K562 (cell line): ENCODE measurements around the gene CBL. TPM values are rescaled to one million over a fixed set of nuclear protein-coding genes. Genes with fewer than 3 reads are reported as not detected.
A peak's percentile ranks its signal among the peaks of the same experiment; 100 is the strongest.

Source experiments
- BHLHE40 ChIP-seq: IDR thresholded peaks from 2 replicates; pipeline ENCODE4 v1.6.1; 2011; ENCODE audit warnings: low read length, improper control_type of control experiment
- CBX1 ChIP-seq: sonication (generic); IDR thresholded peaks from 2 replicates; pipeline ENCODE4 v1.6.1; 2016; ENCODE audit warnings: antibody characterized with exemption, low read depth, mild to moderate bottlenecking
- GABPB1 ChIP-seq: sonication (generic); formaldehyde crosslinking; IDR thresholded peaks from 2 replicates; pipeline ENCODE4 v1.8.0; 2022; ENCODE audit warnings: mild to moderate bottlenecking, missing genetic modification reagents
- MYC ChIP-seq, 2 experiments: fragments of 250-450 bp in 1 of 2; sonication (Bioruptor Pico) in 1 of 2; IDR thresholded peaks; 2 replicates each; pipeline versions ENCODE4 v1.5.1 to v1.6.1; 2012 to 2021; ENCODE audit warnings: low read depth in 2 of 2, borderline replicate concordance in 1 of 2, improper control_type of control experiment in 1 of 2, low read length in 1 of 2, mild to moderate bottlenecking in 1 of 2, moderate library complexity in 1 of 2
- PHTF2 ChIP-seq: fragments of 250-450 bp; sonication (Bioruptor Pico); IDR thresholded peaks from 2 replicates; pipeline ENCODE4 v1.5.0; 2021; ENCODE audit warnings: mild to moderate bottlenecking
- RNF2 ChIP-seq: sonication (generic); IDR thresholded peaks from 2 replicates; pipeline ENCODE4 v1.6.1; 2016
- TAF1 ChIP-seq: IDR thresholded peaks from 2 replicates; pipeline ENCODE4 v1.6.1; 2011; ENCODE audit warnings: mild to moderate bottlenecking, low read length, moderate library complexity; ENCODE audit not compliant: insufficient read depth, control insufficient read depth, severe bottlenecking; ENCODE audit errors: extremely low read depth
- XRCC5 ChIP-seq: fragments of 200-400 bp; formaldehyde crosslinking; IDR thresholded peaks from 2 replicates; pipeline ENCODE4 v1.6.1; 2017; ENCODE audit warnings: low read depth, mild to moderate bottlenecking, low read length
- ZFP36 ChIP-seq: fragments of 150-350 bp; IDR thresholded peaks from 2 replicates; pipeline ENCODE4 v1.6.1; 2018; ENCODE audit warnings: low read length, low read depth; ENCODE audit not compliant: partially characterized antibody
- ZNF639 ChIP-seq, 2 experiments: fragments of 200-800 bp in 1 of 2; sonication (Bioruptor generic) in 1 of 2; sonication (generic) in 1 of 2; formaldehyde crosslinking in 1 of 2; IDR thresholded peaks in 1 of 2; conservative IDR thresholded peaks in 1 of 2; 2 replicates each; pipeline versions ENCODE4 v1.5.0 to v1.6.1; 2016 to 2020; ENCODE audit warnings: missing compliant biosample characterization in 1 of 2, missing genetic modification characterization in 1 of 2, missing genetic modification reagents in 1 of 2
- polyA plus RNA-seq, 8 experiments: library from polyadenylated mRNA; depleted of rRNA in 4 of 8; stranded (reverse) in 5 of 8; unstranded in 3 of 8; fragments of >200 nt; fragmentation: Nextera tagmentation in 2 of 8; fragmentation: Illumina TruSeq in 1 of 8; extraction: Ambion mirVana in 2 of 8; extraction: Trizol in 1 of 8; gene quantifications; 2 replicates each; pipeline versions ENCODE4 v1.2.1 to v1.2.3, GENCODE V29; 2011 to 2014; ENCODE audit warnings: inconsistent platforms in 1 of 8, missing spikeins in 1 of 8
- total RNA-seq, 7 experiments: library from RNA; depleted of rRNA in 6 of 7; stranded (reverse); fragments of >200 nt in 6 of 7; fragmentation: Illumina TruSeq in 2 of 7; extraction: Trizol in 2 of 7; gene quantifications; 2 replicates each; pipeline versions ENCODE4 v1.2.1 to v1.2.3, GENCODE V29; 2011 to 2021; ENCODE audit warnings: low replicate concordance in 1 of 7
- TF ChIP-seq, protein P1 (sequence below): fragments of 200-600 bp; sonication (generic); IDR thresholded peaks from one replicate; pipeline ENCODE4 v1.6.1; 2012; ENCODE audit warnings: mild to moderate bottlenecking, low read depth, low read length, inconsistent platforms
- TF ChIP-seq, protein P2 (sequence below): IDR thresholded peaks from 2 replicates; pipeline ENCODE4 v1.6.1; 2016; ENCODE audit warnings: missing genetic modification characterization, missing compliant biosample characterization

CBL gene
- total and polyA plus RNA-seq, 9 of the 15 experiments (the other 6 are each of a cell fraction or from before 2014, with no cell fraction given) = 3.2 to 24.9 (median 9.9) TPM

GRCh38 chr11:119339589-119340334 lies 133.6 kb downstream of the CBL start (continued):
- TF ChIP-seq GABPB1 (CRISPR knock-in tag) (no peak), ZNF639 (CRISPR knock-in tag; conservative IDR thresholded peaks at IDR 0.05 in 1 of 2, IDR thresholded peaks at IDR 0.05 in 1 of 2) (peak in 1 of 2 experiments; percentile 81; a peak in 1 of 4 replicates), CBX1 (peak; percentile 81; the same call in 1 of the 2 replicates), ZFP36 (peak; percentile 18), MYC (IDR thresholded peaks at IDR 0.05; ENCODE audit: low read depth, low read length) (peak; percentile 57), MYC (CRISPR knock-in tag; IDR thresholded peaks at IDR 0.05; ENCODE audit: borderline replicate concordance, low read depth) (no peak), BHLHE40 (no peak), XRCC5 (peak; percentile 82; the same call in 1 of the 2 replicates), PHTF2 (CRISPR knock-in tag) (no peak), RNF2 (peak; percentile 7; the same call in 1 of the 2 replicates), TAF1 (no peak)
- TF ChIP-seq, protein P1, sequence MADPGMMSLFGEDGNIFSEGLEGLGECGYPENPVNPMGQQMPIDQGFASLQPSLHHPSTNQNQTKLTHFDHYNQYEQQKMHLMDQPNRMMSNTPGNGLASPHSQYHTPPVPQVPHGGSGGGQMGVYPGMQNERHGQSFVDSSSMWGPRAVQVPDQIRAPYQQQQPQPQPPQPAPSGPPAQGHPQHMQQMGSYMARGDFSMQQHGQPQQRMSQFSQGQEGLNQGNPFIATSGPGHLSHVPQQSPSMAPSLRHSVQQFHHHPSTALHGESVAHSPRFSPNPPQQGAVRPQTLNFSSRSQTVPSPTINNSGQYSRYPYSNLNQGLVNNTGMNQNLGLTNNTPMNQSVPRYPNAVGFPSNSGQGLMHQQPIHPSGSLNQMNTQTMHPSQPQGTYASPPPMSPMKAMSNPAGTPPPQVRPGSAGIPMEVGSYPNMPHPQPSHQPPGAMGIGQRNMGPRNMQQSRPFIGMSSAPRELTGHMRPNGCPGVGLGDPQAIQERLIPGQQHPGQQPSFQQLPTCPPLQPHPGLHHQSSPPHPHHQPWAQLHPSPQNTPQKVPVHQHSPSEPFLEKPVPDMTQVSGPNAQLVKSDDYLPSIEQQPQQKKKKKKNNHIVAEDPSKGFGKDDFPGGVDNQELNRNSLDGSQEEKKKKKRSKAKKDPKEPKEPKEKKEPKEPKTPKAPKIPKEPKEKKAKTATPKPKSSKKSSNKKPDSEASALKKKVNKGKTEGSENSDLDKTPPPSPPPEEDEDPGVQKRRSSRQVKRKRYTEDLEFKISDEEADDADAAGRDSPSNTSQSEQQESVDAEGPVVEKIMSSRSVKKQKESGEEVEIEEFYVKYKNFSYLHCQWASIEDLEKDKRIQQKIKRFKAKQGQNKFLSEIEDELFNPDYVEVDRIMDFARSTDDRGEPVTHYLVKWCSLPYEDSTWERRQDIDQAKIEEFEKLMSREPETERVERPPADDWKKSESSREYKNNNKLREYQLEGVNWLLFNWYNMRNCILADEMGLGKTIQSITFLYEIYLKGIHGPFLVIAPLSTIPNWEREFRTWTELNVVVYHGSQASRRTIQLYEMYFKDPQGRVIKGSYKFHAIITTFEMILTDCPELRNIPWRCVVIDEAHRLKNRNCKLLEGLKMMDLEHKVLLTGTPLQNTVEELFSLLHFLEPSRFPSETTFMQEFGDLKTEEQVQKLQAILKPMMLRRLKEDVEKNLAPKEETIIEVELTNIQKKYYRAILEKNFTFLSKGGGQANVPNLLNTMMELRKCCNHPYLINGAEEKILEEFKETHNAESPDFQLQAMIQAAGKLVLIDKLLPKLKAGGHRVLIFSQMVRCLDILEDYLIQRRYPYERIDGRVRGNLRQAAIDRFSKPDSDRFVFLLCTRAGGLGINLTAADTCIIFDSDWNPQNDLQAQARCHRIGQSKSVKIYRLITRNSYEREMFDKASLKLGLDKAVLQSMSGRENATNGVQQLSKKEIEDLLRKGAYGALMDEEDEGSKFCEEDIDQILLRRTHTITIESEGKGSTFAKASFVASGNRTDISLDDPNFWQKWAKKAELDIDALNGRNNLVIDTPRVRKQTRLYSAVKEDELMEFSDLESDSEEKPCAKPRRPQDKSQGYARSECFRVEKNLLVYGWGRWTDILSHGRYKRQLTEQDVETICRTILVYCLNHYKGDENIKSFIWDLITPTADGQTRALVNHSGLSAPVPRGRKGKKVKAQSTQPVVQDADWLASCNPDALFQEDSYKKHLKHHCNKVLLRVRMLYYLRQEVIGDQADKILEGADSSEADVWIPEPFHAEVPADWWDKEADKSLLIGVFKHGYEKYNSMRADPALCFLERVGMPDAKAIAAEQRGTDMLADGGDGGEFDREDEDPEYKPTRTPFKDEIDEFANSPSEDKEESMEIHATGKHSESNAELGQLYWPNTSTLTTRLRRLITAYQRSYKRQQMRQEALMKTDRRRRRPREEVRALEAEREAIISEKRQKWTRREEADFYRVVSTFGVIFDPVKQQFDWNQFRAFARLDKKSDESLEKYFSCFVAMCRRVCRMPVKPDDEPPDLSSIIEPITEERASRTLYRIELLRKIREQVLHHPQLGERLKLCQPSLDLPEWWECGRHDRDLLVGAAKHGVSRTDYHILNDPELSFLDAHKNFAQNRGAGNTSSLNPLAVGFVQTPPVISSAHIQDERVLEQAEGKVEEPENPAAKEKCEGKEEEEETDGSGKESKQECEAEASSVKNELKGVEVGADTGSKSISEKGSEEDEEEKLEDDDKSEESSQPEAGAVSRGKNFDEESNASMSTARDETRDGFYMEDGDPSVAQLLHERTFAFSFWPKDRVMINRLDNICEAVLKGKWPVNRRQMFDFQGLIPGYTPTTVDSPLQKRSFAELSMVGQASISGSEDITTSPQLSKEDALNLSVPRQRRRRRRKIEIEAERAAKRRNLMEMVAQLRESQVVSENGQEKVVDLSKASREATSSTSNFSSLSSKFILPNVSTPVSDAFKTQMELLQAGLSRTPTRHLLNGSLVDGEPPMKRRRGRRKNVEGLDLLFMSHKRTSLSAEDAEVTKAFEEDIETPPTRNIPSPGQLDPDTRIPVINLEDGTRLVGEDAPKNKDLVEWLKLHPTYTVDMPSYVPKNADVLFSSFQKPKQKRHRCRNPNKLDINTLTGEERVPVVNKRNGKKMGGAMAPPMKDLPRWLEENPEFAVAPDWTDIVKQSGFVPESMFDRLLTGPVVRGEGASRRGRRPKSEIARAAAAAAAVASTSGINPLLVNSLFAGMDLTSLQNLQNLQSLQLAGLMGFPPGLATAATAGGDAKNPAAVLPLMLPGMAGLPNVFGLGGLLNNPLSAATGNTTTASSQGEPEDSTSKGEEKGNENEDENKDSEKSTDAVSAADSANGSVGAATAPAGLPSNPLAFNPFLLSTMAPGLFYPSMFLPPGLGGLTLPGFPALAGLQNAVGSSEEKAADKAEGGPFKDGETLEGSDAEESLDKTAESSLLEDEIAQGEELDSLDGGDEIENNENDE = no peak
- TF ChIP-seq, protein P2, sequence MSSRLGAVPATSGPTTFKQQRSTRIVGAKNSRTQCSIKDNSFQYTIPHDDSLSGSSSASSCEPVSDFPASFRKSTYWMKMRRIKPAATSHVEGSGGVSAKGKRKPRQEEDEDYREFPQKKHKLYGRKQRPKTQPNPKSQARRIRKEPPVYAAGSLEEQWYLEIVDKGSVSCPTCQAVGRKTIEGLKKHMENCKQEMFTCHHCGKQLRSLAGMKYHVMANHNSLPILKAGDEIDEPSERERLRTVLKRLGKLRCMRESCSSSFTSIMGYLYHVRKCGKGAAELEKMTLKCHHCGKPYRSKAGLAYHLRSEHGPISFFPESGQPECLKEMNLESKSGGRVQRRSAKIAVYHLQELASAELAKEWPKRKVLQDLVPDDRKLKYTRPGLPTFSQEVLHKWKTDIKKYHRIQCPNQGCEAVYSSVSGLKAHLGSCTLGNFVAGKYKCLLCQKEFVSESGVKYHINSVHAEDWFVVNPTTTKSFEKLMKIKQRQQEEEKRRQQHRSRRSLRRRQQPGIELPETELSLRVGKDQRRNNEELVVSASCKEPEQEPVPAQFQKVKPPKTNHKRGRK = no peak
